Loucy (cell line): ENCODE measurements around the gene SPEM2.
A peak's percentile ranks its signal among the peaks of the same experiment; 100 is the strongest.

Experiments used
- H2AFZ ChIP-seq: fragments of 200-600 bp; sonication (generic); 2 replicates; pipeline ENCODE4 v1.6.0; 2016; ENCODE audit warnings: antibody characterized with exemption, mild to moderate bottlenecking, low read length, moderate library complexity
- H3F3A ChIP-seq: fragments of 200-600 bp; 2 replicates; pipeline ENCODE4 v1.6.0; 2016; ENCODE audit warnings: antibody characterized with exemption, low read depth, mild to moderate bottlenecking
- H3K27me3 ChIP-seq: fragments of 200-600 bp; sonication (generic); 2 replicates; pipeline ENCODE4 v1.6.1; 2014; ENCODE audit warnings: low read length, mild to moderate bottlenecking; ENCODE audit not compliant: insufficient read depth, poor library complexity, severe bottlenecking
- H3K36me3 ChIP-seq: fragments of 200-600 bp; sonication (generic); 2 replicates; pipeline ENCODE4 v1.6.1; 2016; ENCODE audit warnings: low read length; ENCODE audit not compliant: insufficient read depth
- H3K4me1 ChIP-seq: fragments of 200-600 bp; sonication (generic); 2 replicates; pipeline ENCODE4 v1.5.1; 2014; ENCODE audit warnings: low read length, mild to moderate bottlenecking; ENCODE audit not compliant: insufficient read depth, poor library complexity, severe bottlenecking
- H3K4me2 ChIP-seq: fragments of 200-600 bp; sonication (generic); 2 replicates; pipeline ENCODE4 v1.6.0; 2014; ENCODE audit warnings: antibody characterized with exemption, low read length, low read depth, mild to moderate bottlenecking; ENCODE audit not compliant: poor library complexity, severe bottlenecking
- H3K4me3 ChIP-seq: fragments of 200-600 bp; sonication (generic); 2 replicates; pipeline ENCODE4 v1.5.1; 2014; ENCODE audit warnings: low read length, mild to moderate bottlenecking, mixed read lengths; ENCODE audit not compliant: poor library complexity, severe bottlenecking
- H3K79me2 ChIP-seq: fragments of 200-600 bp; sonication (generic); 2 replicates; pipeline ENCODE4 v1.6.1; 2014; ENCODE audit warnings: low read length; ENCODE audit not compliant: insufficient read depth
- H3K9ac ChIP-seq: fragments of 200-600 bp; sonication (generic); 2 replicates; pipeline ENCODE4 v1.6.0; 2014; ENCODE audit warnings: mild to moderate bottlenecking, low read depth, low read length, moderate library complexity; ENCODE audit not compliant: poor library complexity, severe bottlenecking
- H3K9me2 ChIP-seq: fragments of 200-600 bp; sonication (generic); replicated peaks from 2 replicates; pipeline ENCODE4 v1.6.1; 2016; ENCODE audit warnings: low read depth, low read length, mixed read lengths
- H3K9me3 ChIP-seq: fragments of 200-600 bp; sonication (generic); 2 replicates; pipeline ENCODE4 v1.6.1; 2014; ENCODE audit warnings: mild to moderate bottlenecking, antibody characterized with exemption, low read length, low read depth; ENCODE audit not compliant: insufficient read depth
- H4K20me1 ChIP-seq: fragments of 200-600 bp; sonication (generic); 2 replicates; pipeline ENCODE4 v1.6.0; 2014; ENCODE audit warnings: antibody characterized with exemption, low read length, mild to moderate bottlenecking; ENCODE audit not compliant: insufficient read depth, poor library complexity, severe bottlenecking
- CTCF ChIP-seq: fragments of 200-600 bp; sonication (generic); conservative IDR thresholded peaks from 2 replicates; pipeline ENCODE4 v1.5.1; 2014; ENCODE audit warnings: mild to moderate bottlenecking, antibody characterized with exemption, low read length
- EZH2phosphoT487 ChIP-seq: fragments of 200-600 bp; IDR thresholded peaks from 2 replicates; pipeline ENCODE4 v1.6.1; 2018; ENCODE audit warnings: antibody characterized with exemption, mild to moderate bottlenecking, moderate library complexity, borderline replicate concordance

SPEM2 gene

GRCh38 chr17:7393613-7394451, 31.6 kb upstream of the SPEM2 start:
- Histone ChIP-seq H3K4me2 (peak overlapping the region; percentile 90), H3K79me2 (no peaks in the 10 kb centered on the region), H3K4me3 (peak overlapping the region; percentile 74), H3K27me3 (no peaks in the 10 kb centered on the region), H3F3A (no peaks in the 10 kb centered on the region), H4K20me1 (no peaks in the 10 kb centered on the region), H3K9me3 (no peaks in the 10 kb centered on the region), H3K9me2 (no peaks in the 10 kb centered on the region), H3K4me1 (peaks cover 14% of the 10 kb centered on the region), H3K9ac (peak overlapping the region; percentile 71), H2AFZ (peak overlapping the region; percentile 74), H3K36me3 (no peaks in the 10 kb centered on the region)
- TF ChIP-seq EZH2phosphoT487, result no peak
- peak; percentile 33 for TF ChIP-seq CTCF

GRCh38 chr17:7394452-7395191, 30.8 kb upstream of the SPEM2 start, which contains the start of gene PLSCR3:
Gene PLSCR3, minus strand, starts transcription at chr17:7394525. Its CDS starts 415 bp downstream, at chr17:7394110.
- no peaks in the 10 kb centered on the region for H3K27me3 ChIP-seq
- peak within 1 kb of the TSS; percentile 90 for H3K4me2 ChIP-seq
- H3F3A ChIP-seq, result no peaks in the 10 kb centered on the region
- no peak for TF ChIP-seq EZH2phosphoT487
- TF ChIP-seq CTCF, result peak; percentile 48
- no peaks in the 10 kb centered on the region for H3K79me2 ChIP-seq
- H2AFZ ChIP-seq, result peak within 1 kb of the TSS; percentile 74
- peak within 1 kb of the TSS; percentile 74 for H3K4me3 ChIP-seq
- H3K36me3 ChIP-seq, result no peaks in the 10 kb centered on the region
- H3K9ac ChIP-seq, result peak within 1 kb of the TSS; percentile 71
- H3K9me2 ChIP-seq, result no peaks in the 10 kb centered on the region
- H3K9me3 ChIP-seq, result no peaks in the 10 kb centered on the region
- H3K4me1 ChIP-seq, result peaks cover 14% of the 10 kb centered on the region
- H4K20me1 ChIP-seq, result no peaks in the 10 kb centered on the region

DNA sequence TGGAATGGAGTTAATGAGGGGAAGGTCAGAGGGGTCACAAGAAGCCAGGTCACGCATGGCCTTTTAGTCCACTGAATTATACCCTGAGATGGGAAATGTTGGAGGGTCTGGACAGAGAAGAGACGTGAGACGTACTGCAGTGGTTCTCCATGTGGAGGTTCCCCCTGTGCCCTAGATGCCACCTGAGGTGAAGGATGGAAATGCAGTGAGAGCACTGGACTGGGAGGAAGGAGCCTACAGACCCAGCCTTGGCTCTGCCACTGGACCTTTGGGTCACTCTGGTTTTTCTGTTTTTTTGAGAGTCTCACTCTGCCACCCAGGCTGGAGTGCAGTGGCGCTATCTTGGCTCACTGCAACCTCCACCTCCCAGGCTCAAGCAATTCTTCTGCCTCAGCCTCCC, 29.3 kb upstream of the SPEM2 start:
- Histone ChIP-seq H3K9me3 (no peaks in the 10 kb centered on the region), H2AFZ (no peak overlapping the region), H3K79me2 (no peaks in the 10 kb centered on the region), H3K4me2 (no peak overlapping the region), H3K27me3 (no peaks in the 10 kb centered on the region), H3K4me3 (no peak overlapping the region), H3F3A (no peaks in the 10 kb centered on the region), H3K36me3 (no peaks in the 10 kb centered on the region), H3K9me2 (no peaks in the 10 kb centered on the region), H3K4me1 (peaks cover 14% of the 10 kb centered on the region), H3K9ac (no peak overlapping the region), H4K20me1 (no peaks in the 10 kb centered on the region)
- no peak for TF ChIP-seq CTCF
- TF ChIP-seq EZH2phosphoT487, result no peak
